CD4-positive, alpha-beta T cell (primary cell): Measurements from ENCODE around the gene SSTR5. TPM values are rescaled to one million over a fixed set of nuclear protein-coding genes. Genes with fewer than 3 reads are reported as not detected.

ENCODE experiments used
- ATAC-seq: fragments of 200-7000 bp; cut with Tn5 transposase; one replicate; pipeline ENCODE4 v1.10.0; 2022; ENCODE audit warnings: mild to moderate bottlenecking; ENCODE audit not compliant: poor library complexity
- CTCF ChIA-PET: fragments of 350-600 bp; sonication (Branson Sonifier 250); formaldehyde crosslinking; loops from one replicate; lab custom pipeline; 2021; ENCODE audit warnings: antibody characterized with exemption, inconsistent platforms; lab: Charles Lee
- POLR2A ChIA-PET: fragments of 350-600 bp; sonication (Branson Sonifier 250); formaldehyde crosslinking; loops from one replicate; lab custom pipeline; 2021; ENCODE audit warnings: antibody characterized with exemption, inconsistent platforms; lab: Charles Lee
- DNase-seq, 14 experiments: peaks; one replicate each; pipeline ENCODE4 v3.0.0-alpha.2; 2013 to 2020; ENCODE audit warnings: mixed read lengths in 2 of 14
- H3K27ac ChIP-seq, 2 donors: one replicate each; pipeline versions ENCODE4 v1.5.1 to v1.7.0; 2013; ENCODE audit warnings: low read length in 2 of 2, low read depth in 1 of 2, mild to moderate bottlenecking in 1 of 2
- H3K27me3 ChIP-seq, 2 experiments: 1 replicate in 1 of 2; 2 replicates in 1 of 2; pipeline versions ENCODE4 v1.6.1 to v1.7.0; 2013; ENCODE audit warnings: low read length in 2 of 2, control low read depth in 1 of 2, mild to moderate bottlenecking in 1 of 2, moderate library complexity in 1 of 2; ENCODE audit not compliant: insufficient read depth in 2 of 2, control insufficient read depth in 1 of 2
- H3K36me3 ChIP-seq: one replicate; pipeline ENCODE4 v1.6.1; 2013; ENCODE audit warnings: low read length, control low read depth; ENCODE audit not compliant: insufficient read depth
- H3K4me1 ChIP-seq: one replicate; pipeline ENCODE4 v1.6.1; 2013; ENCODE audit warnings: low read length, control low read depth; ENCODE audit not compliant: insufficient read depth
- H3K4me3 ChIP-seq: one replicate; pipeline ENCODE4 v1.5.1; 2013; ENCODE audit warnings: mild to moderate bottlenecking, low read length, moderate library complexity
- H3K9me3 ChIP-seq, 2 experiments: 1 replicate in 1 of 2; 2 replicates in 1 of 2; pipeline versions ENCODE4 v1.6.1 to v1.7.0; 2013; ENCODE audit warnings: low read length in 2 of 2, mild to moderate bottlenecking in 2 of 2, control low read depth in 1 of 2, moderate library complexity in 1 of 2; ENCODE audit not compliant: control insufficient read depth in 1 of 2, insufficient read depth in 1 of 2
- H3K27ac Mint-ChIP-seq: one replicate; pipeline ENCODE4 v1.8.0; 2020; ENCODE audit warnings: mixed read lengths
- H3K27me3 Mint-ChIP-seq: one replicate; pipeline ENCODE4 v1.8.0; 2021; ENCODE audit warnings: mixed read lengths
- H3K36me3 Mint-ChIP-seq: one replicate; pipeline ENCODE4 v1.8.0; 2021; ENCODE audit warnings: low read depth, mixed read lengths
- H3K4me1 Mint-ChIP-seq: one replicate; pipeline ENCODE4 v1.8.0; 2021; ENCODE audit warnings: low read depth, mixed read lengths
- H3K4me3 Mint-ChIP-seq: one replicate; pipeline ENCODE4 v1.8.0; 2020; ENCODE audit warnings: mild to moderate bottlenecking, mixed read lengths
- H3K9me3 Mint-ChIP-seq: one replicate; pipeline ENCODE4 v1.8.0; 2020; ENCODE audit warnings: mixed read lengths
- intact Hi-C, 2 experiments: fragments of 100-400 bp; cut with DNase I in 1 of 2; cut with micrococcal nuclease in 1 of 2; formaldehyde crosslinking; loops; one replicate each; pipeline versions ENCODE4 v1.15.1 to v1.9.0; 2023 to 2025; cut with DNase I, micrococcal nuclease
- total RNA-seq, 174 experiments: library from RNA in 2 of 174; stranded (reverse) in 2 of 174; gene quantifications; one replicate each; pipeline ENCODE4 v1.2.3 and lab custom pipeline; 2021 to 2026
- TF ChIP-seq, protein P1 (sequence below): fragments of 200-600 bp; IDR thresholded peaks from one replicate; pipeline ENCODE4 v1.8.0; 2022; ENCODE audit warnings: antibody characterized with exemption, mild to moderate bottlenecking

SSTR5 gene
- total RNA-seq, 2 experiments from 2014 or later, result not detected

GRCh38 chr16:1081734-1082265 is 9.3 kb downstream of the SSTR5 start:
- H3K4me3 ChIP-seq, result no peak overlapping the region
- TF ChIP-seq, protein P1, sequence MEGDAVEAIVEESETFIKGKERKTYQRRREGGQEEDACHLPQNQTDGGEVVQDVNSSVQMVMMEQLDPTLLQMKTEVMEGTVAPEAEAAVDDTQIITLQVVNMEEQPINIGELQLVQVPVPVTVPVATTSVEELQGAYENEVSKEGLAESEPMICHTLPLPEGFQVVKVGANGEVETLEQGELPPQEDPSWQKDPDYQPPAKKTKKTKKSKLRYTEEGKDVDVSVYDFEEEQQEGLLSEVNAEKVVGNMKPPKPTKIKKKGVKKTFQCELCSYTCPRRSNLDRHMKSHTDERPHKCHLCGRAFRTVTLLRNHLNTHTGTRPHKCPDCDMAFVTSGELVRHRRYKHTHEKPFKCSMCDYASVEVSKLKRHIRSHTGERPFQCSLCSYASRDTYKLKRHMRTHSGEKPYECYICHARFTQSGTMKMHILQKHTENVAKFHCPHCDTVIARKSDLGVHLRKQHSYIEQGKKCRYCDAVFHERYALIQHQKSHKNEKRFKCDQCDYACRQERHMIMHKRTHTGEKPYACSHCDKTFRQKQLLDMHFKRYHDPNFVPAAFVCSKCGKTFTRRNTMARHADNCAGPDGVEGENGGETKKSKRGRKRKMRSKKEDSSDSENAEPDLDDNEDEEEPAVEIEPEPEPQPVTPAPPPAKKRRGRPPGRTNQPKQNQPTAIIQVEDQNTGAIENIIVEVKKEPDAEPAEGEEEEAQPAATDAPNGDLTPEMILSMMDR, result no peak
- H3K27ac ChIP-seq, result no peak overlapping the region
- Mint-ChIP-seq H3K27ac (no peak overlapping the region), H3K4me1 (no peaks in the 10 kb centered on the region), H3K9me3 (peaks cover 9% of the 10 kb centered on the region), H3K36me3 (no peaks in the 10 kb centered on the region), H3K4me3 (no peak overlapping the region), H3K27me3 (peaks cover 22% of the 10 kb centered on the region)
- DNase-seq (no peak), ATAC-seq (no peak)
- intact Hi-C loops, result no loop called here
- peaks cover 27 to 34% of the 10 kb centered on the region in 2 experiments for H3K27me3 ChIP-seq
- POLR2A ChIA-PET, result no interaction called here
- no peaks in the 10 kb centered on the region for H3K36me3 ChIP-seq
- CTCF ChIA-PET, result no interaction called here
- peaks cover 24 to 61% of the 10 kb centered on the region in 2 experiments for H3K9me3 ChIP-seq
- no peaks in the 10 kb centered on the region for H3K4me1 ChIP-seq

DNA sequence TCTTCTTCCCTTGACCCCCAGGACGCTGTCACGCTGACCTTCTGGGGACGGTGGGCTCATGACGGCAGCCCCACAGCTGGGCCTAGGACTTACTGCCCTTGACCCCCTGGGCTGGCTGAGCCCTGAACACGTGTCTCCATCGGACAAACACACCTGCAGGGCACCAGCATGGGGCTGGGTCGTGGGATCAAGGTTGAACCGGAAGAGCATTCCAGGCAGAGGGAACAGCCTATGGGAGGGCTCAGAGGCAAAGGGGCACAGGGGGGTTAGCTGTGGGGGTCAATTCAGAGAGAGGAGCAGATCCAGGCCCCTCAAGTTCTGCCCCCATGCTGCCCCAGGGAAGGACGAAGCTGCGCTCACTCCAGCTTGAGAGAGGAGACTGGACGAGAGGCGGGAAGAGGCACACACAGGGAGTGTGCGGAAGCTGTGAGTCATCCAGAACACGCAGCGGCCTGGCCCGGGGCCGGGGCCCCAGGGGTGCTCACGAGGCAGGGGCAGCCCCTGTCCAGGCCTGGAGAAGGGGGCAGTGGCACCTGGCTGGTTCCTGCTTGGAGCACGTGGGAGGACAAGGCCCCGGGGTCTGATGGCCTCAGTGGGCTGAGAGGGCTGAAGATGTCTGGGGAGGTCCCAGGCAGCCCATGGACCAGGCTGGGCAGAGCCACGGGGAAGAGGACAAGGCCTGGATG is 9.9 kb downstream of the SSTR5 start:
- H3K4me1 Mint-ChIP-seq, result no peaks in the 10 kb centered on the region
- no peaks in the 10 kb centered on the region for H3K36me3 Mint-ChIP-seq
- peaks cover 20% of the 10 kb centered on the region for H3K27me3 Mint-ChIP-seq
- TF ChIP-seq, protein P1, result no peak
- no peak for ATAC-seq
- H3K4me3 ChIP-seq, result no peak overlapping the region
- H3K4me1 ChIP-seq, result no peaks in the 10 kb centered on the region
- H3K4me3 Mint-ChIP-seq, result no peak overlapping the region
- H3K36me3 ChIP-seq, result no peaks in the 10 kb centered on the region
- POLR2A ChIA-PET, result no interaction called here
- H3K9me3 ChIP-seq, result peaks cover 24 to 56% of the 10 kb centered on the region in 2 experiments
- no peak overlapping the region for H3K27ac ChIP-seq
- CTCF ChIA-PET, result no interaction called here
- intact Hi-C loops, result no loop called here
- peaks cover 27 to 28% of the 10 kb centered on the region in 2 experiments for H3K27me3 ChIP-seq
- H3K27ac Mint-ChIP-seq, result no peak overlapping the region
- H3K9me3 Mint-ChIP-seq, result peaks cover 9% of the 10 kb centered on the region
- no peak for DNase-seq

- TF ChIP-seq, protein P1, result no peak
- Histone ChIP-seq H3K4me3 (no peak overlapping the region), H3K4me1 (no peaks in the 10 kb centered on the region), H3K9me3 (peaks cover 24 to 53% of the 10 kb centered on the region in 2 experiments), H3K27ac (no peak overlapping the region), H3K27me3 (peaks cover 30 to 32% of the 10 kb centered on the region in 2 experiments), H3K36me3 (no peaks in the 10 kb centered on the region)
- H3K4me1 Mint-ChIP-seq, result no peaks in the 10 kb centered on the region
- H3K27me3 Mint-ChIP-seq, result peaks cover 24% of the 10 kb centered on the region
- DNase-seq (no peak), ATAC-seq (no peak)
- intact Hi-C loops, result no loop called here
- H3K9me3 Mint-ChIP-seq, result peaks cover 9% of the 10 kb centered on the region
- no peak overlapping the region for H3K27ac Mint-ChIP-seq
- no peak overlapping the region for H3K4me3 Mint-ChIP-seq
- H3K36me3 Mint-ChIP-seq, result no peaks in the 10 kb centered on the region
- ChIA-PET CTCF (no interaction called here), POLR2A (no interaction called here)
Measured at GRCh38 chr16:1082952-1083675, 10.6 kb downstream of the SSTR5 start.
